H9 (cell line): ENCODE results near the gene STIM2. TPM values are rescaled to one million over a fixed set of nuclear protein-coding genes. Genes with fewer than 3 reads are reported as not detected.

Experiments
- DNase-seq: peaks from one replicate; pipeline ENCODE4 v3.0.0-alpha.2; 2017
- H2AFZ ChIP-seq: one replicate; pipeline ENCODE4 v1.6.1; 2013; ENCODE audit warnings: mild to moderate bottlenecking, low read length, control low read depth, moderate library complexity
- H2AK5ac ChIP-seq: 2 replicates; pipeline ENCODE4 v1.6.1; 2013; ENCODE audit warnings: low read length, control low read depth, mixed read lengths; ENCODE audit not compliant: insufficient read length
- H2BK120ac ChIP-seq: one replicate; pipeline ENCODE4 v1.6.1; 2013; ENCODE audit warnings: low read depth, mild to moderate bottlenecking, low read length, control low read depth, inconsistent platforms; ENCODE audit not compliant: poor library complexity, severe bottlenecking
- H2BK12ac ChIP-seq: 2 replicates; pipeline ENCODE4 v1.6.1; 2013; ENCODE audit warnings: low read length, control low read depth, mixed read lengths, low read depth; ENCODE audit not compliant: insufficient read length
- H2BK15ac ChIP-seq: 2 replicates; pipeline ENCODE4 v1.6.1; 2013; ENCODE audit warnings: low read depth, low read length, control low read depth
- H2BK20ac ChIP-seq: one replicate; pipeline ENCODE4 v1.6.1; 2013; ENCODE audit warnings: low read depth, mild to moderate bottlenecking, low read length, control low read depth, inconsistent platforms; ENCODE audit not compliant: poor library complexity, severe bottlenecking
- H2BK5ac ChIP-seq: 2 replicates; pipeline ENCODE4 v1.6.1; 2013; ENCODE audit warnings: low read length, control low read depth, mixed read lengths; ENCODE audit not compliant: insufficient read length
- H3K14ac ChIP-seq: 2 replicates; pipeline ENCODE4 v1.6.1; 2013; ENCODE audit warnings: low read length, control low read depth; ENCODE audit not compliant: insufficient read depth
- H3K18ac ChIP-seq: 2 replicates; pipeline ENCODE4 v1.6.1; 2013; ENCODE audit warnings: low read depth, mild to moderate bottlenecking, mixed read lengths, low read length, control low read depth; ENCODE audit not compliant: insufficient read length
- H3K23ac ChIP-seq: 2 replicates; pipeline ENCODE4 v1.6.1; 2013; ENCODE audit warnings: low read length, control low read depth, mixed read lengths, low read depth; ENCODE audit not compliant: insufficient read length
- H3K23me2 ChIP-seq: 2 replicates; pipeline ENCODE4 v1.6.1; 2013; ENCODE audit warnings: low read depth, mild to moderate bottlenecking, mixed read lengths, low read length, control low read depth; ENCODE audit not compliant: insufficient read length, poor library complexity, severe bottlenecking
- H3K27ac ChIP-seq: 2 replicates; pipeline ENCODE4 v1.5.1; 2013; ENCODE audit warnings: low read length, control low read depth, mixed read lengths, low read depth; ENCODE audit not compliant: insufficient read length
- H3K27me3 ChIP-seq: 2 replicates; pipeline ENCODE4 v1.6.1; 2013; ENCODE audit warnings: low read length, control low read depth, inconsistent platforms; ENCODE audit not compliant: insufficient read depth
- H3K4ac ChIP-seq: 2 replicates; pipeline ENCODE4 v1.6.1; 2013; ENCODE audit warnings: low read depth, mild to moderate bottlenecking, control low read depth, inconsistent platforms, low read length, moderate library complexity
- H3K4me1 ChIP-seq: 2 replicates; pipeline ENCODE4 v1.6.1; 2013; ENCODE audit warnings: low read length, control low read depth, inconsistent platforms; ENCODE audit not compliant: insufficient read depth
- H3K4me2 ChIP-seq: 2 replicates; pipeline ENCODE4 v1.6.1; 2013; ENCODE audit warnings: low read length, control low read depth, mixed read lengths; ENCODE audit not compliant: insufficient read length, insufficient read depth
- H3K56ac ChIP-seq: 2 replicates; pipeline ENCODE4 v1.6.1; 2013; ENCODE audit warnings: low read depth, mild to moderate bottlenecking, mixed read lengths, low read length, control low read depth; ENCODE audit not compliant: insufficient read length
- H3K79me1 ChIP-seq: 2 replicates; pipeline ENCODE4 v1.6.1; 2013; ENCODE audit warnings: low read depth, mild to moderate bottlenecking, moderate library complexity, low read length, control low read depth, inconsistent platforms; ENCODE audit not compliant: insufficient read depth, poor library complexity, severe bottlenecking
- H3K79me2 ChIP-seq: 2 replicates; pipeline ENCODE4 v1.6.1; 2013; ENCODE audit warnings: low read length, control low read depth, inconsistent platforms; ENCODE audit not compliant: insufficient read depth
- H3K9ac ChIP-seq: 2 replicates; pipeline ENCODE4 v1.6.1; 2013; ENCODE audit warnings: low read length, control low read depth, mixed read lengths; ENCODE audit not compliant: insufficient read length; ENCODE audit errors: extremely low read depth
- H3K9me3 ChIP-seq: one replicate; pipeline ENCODE4 v1.6.1; 2013; ENCODE audit warnings: low read depth, low read length, inconsistent platforms; ENCODE audit not compliant: control insufficient read depth
- H3T11ph ChIP-seq: one replicate; pipeline ENCODE4 v1.6.1; 2013; ENCODE audit warnings: mild to moderate bottlenecking, low read length, control low read depth, inconsistent platforms
- H4K20me1 ChIP-seq: one replicate; pipeline ENCODE4 v1.6.1; 2013; ENCODE audit not compliant: control insufficient read depth, insufficient read length, insufficient read depth
- H4K5ac ChIP-seq: 2 replicates; pipeline ENCODE4 v1.6.1; 2013; ENCODE audit warnings: low read depth, mild to moderate bottlenecking, mixed read lengths, low read length, control low read depth; ENCODE audit not compliant: insufficient read length
- H4K8ac ChIP-seq: replicated peaks from 2 replicates; pipeline ENCODE4 v1.6.1; 2013; ENCODE audit warnings: low read length, control low read depth, mixed read lengths, low read depth; ENCODE audit not compliant: insufficient read length
- H4K91ac ChIP-seq: 2 replicates; pipeline ENCODE4 v1.6.1; 2013; ENCODE audit warnings: low read depth, mild to moderate bottlenecking, moderate library complexity, mixed read lengths, low read length, control low read depth; ENCODE audit not compliant: insufficient read length
- H3K27ac Mint-ChIP-seq, 3 experiments: 2 replicates in 2 of 3; 3 replicates in 1 of 3; pipeline ENCODE4 v1.8.0; 2020 to 2021; ENCODE audit warnings: mixed read lengths in 3 of 3, mild to moderate bottlenecking in 1 of 3, moderate library complexity in 1 of 3
- H3K27me3 Mint-ChIP-seq: 2 replicates; pipeline ENCODE4 v1.8.0; 2021; ENCODE audit warnings: low read depth, mild to moderate bottlenecking, moderate library complexity, mixed read lengths
- H3K36me3 Mint-ChIP-seq, 3 experiments: 2 replicates in 2 of 3; 3 replicates in 1 of 3; pipeline ENCODE4 v1.8.0; 2020 to 2021; ENCODE audit warnings: low read depth in 3 of 3, mixed read lengths in 3 of 3; ENCODE audit not compliant: insufficient read depth in 1 of 3
- H3K4me1 Mint-ChIP-seq, 2 experiments: 2 replicates each; pipeline ENCODE4 v1.8.0; 2020; ENCODE audit warnings: mixed read lengths in 2 of 2
- H3K4me3 Mint-ChIP-seq, 2 experiments: 2 replicates in 1 of 2; 3 replicates in 1 of 2; pipeline ENCODE4 v1.8.0; 2020 to 2021; ENCODE audit warnings: mild to moderate bottlenecking in 2 of 2, mixed read lengths in 2 of 2, moderate library complexity in 1 of 2
- H3K9me3 Mint-ChIP-seq, 2 experiments: 2 replicates in 1 of 2; 3 replicates in 1 of 2; pipeline ENCODE4 v1.8.0; 2020; ENCODE audit warnings: mild to moderate bottlenecking in 2 of 2, mixed read lengths in 2 of 2, moderate library complexity in 1 of 2
- WGBS: extraction: QIAGEN DNeasy Blood & Tissue Kit; methylation state at CpG from one replicate; pipeline ENCODE4 v1.1.7; 2013; ENCODE audit warnings: missing lambda C conversion rate, low lambda C conversion rate, mixed read lengths; ENCODE audit not compliant: insufficient read length; ENCODE audit errors: extremely low coverage; 5-methylcytosine and 5-hydroxymethylcytosine counted together
- total RNA-seq: library from RNA; stranded (reverse); gene quantifications from 2 replicates; pipeline ENCODE4 v1.2.1, GENCODE V29; 2021
- TF ChIP-seq, protein P1 (sequence below): fragments of 200-600 bp; sonication (generic); conservative IDR thresholded peaks from 3 replicates; pipeline ENCODE4 v1.8.0; 2021; ENCODE audit warnings: antibody characterized with exemption, mild to moderate bottlenecking

STIM2 gene
- total RNA-seq, 1 experiment from 2014 or later, result 26.2 TPM

- H4K8ac ChIP-seq, result no peak overlapping the region
- H2BK15ac ChIP-seq, result no peak overlapping the region
- no peaks in the 10 kb centered on the region for H3K9me3 ChIP-seq
- peaks cover 0 to 12% (median 4%) of the 10 kb centered on the region in 3 experiments; a peak in 5 of 7 replicates for H3K36me3 Mint-ChIP-seq
- WGBS, result no CpG with 5 or more reads among the region's 5 CpGs
- H3K27ac ChIP-seq, result no peak overlapping the region
- H2BK20ac ChIP-seq, result no peak overlapping the region
- H3K56ac ChIP-seq, result no peak overlapping the region
- no peak overlapping the region for H3K4me2 ChIP-seq
- no peaks in the 10 kb centered on the region for H3K79me1 ChIP-seq
- H3K27me3 Mint-ChIP-seq, result no peaks in the 10 kb centered on the region
- H2AFZ ChIP-seq, result no peak overlapping the region
- no peak for DNase-seq
- H3K27me3 ChIP-seq, result no peaks in the 10 kb centered on the region
- no peaks in the 10 kb centered on the region for H3K79me2 ChIP-seq
- H4K20me1 ChIP-seq, result no peaks in the 10 kb centered on the region
- H3K9me3 Mint-ChIP-seq, result no peaks in the 10 kb centered on the region
- no peak overlapping the region for H3K14ac ChIP-seq
- no peak overlapping the region for H3K4me3 Mint-ChIP-seq
- H3K9ac ChIP-seq, result no peak overlapping the region
- H3T11ph ChIP-seq, result no peak overlapping the region
- H3K23me2 ChIP-seq, result no peaks in the 10 kb centered on the region
- TF ChIP-seq, protein P1, sequence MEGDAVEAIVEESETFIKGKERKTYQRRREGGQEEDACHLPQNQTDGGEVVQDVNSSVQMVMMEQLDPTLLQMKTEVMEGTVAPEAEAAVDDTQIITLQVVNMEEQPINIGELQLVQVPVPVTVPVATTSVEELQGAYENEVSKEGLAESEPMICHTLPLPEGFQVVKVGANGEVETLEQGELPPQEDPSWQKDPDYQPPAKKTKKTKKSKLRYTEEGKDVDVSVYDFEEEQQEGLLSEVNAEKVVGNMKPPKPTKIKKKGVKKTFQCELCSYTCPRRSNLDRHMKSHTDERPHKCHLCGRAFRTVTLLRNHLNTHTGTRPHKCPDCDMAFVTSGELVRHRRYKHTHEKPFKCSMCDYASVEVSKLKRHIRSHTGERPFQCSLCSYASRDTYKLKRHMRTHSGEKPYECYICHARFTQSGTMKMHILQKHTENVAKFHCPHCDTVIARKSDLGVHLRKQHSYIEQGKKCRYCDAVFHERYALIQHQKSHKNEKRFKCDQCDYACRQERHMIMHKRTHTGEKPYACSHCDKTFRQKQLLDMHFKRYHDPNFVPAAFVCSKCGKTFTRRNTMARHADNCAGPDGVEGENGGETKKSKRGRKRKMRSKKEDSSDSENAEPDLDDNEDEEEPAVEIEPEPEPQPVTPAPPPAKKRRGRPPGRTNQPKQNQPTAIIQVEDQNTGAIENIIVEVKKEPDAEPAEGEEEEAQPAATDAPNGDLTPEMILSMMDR, result no peak
- no peak overlapping the region for H4K5ac ChIP-seq
- no peak overlapping the region for H3K4ac ChIP-seq
- peak overlapping the region in 1 of 3 experiments; percentile 82; a peak in 1 of 7 replicates for H3K27ac Mint-ChIP-seq
- no peak overlapping the region for H3K23ac ChIP-seq
- no peak overlapping the region for H4K91ac ChIP-seq
- no peak overlapping the region for H2AK5ac ChIP-seq
- peaks cover 2% of the 10 kb centered on the region; the same call in 1 of the 2 replicates for H3K4me1 ChIP-seq
- H2BK5ac ChIP-seq, result no peak overlapping the region
- H2BK12ac ChIP-seq, result no peak overlapping the region
- H3K4me1 Mint-ChIP-seq, result peaks cover 10 to 11% of the 10 kb centered on the region in 2 experiments
- no peak overlapping the region for H2BK120ac ChIP-seq
- no peak overlapping the region for H3K18ac ChIP-seq
Observed at GRCh38 chr4:27018076-27018475, 157.4 kb downstream of the STIM2 start.
